Measurements from ENCODE around the gene ALS2CL.

Gene ALS2CL

GRCh38 chr3:46681856-46682540, 11.5 kb downstream of the ALS2CL start:
- no peak for DNase-seq (ENCODE audit: insufficient read length)
- no peak for FAIRE-seq
- TF ChIP-seq TAF1 (IDR thresholded peaks at IDR 0.05; ENCODE audit: borderline replicate concordance, low read depth, low read length), result no peak
- TF ChIP-seq POLR2AphosphoS5 (IDR thresholded peaks at IDR 0.05; ENCODE audit: low read depth, low read length), result no peak
- TF ChIP-seq POLR2A (IDR thresholded peaks at IDR 0.05; ENCODE audit: low read depth, low read length), result no peak

DNA sequence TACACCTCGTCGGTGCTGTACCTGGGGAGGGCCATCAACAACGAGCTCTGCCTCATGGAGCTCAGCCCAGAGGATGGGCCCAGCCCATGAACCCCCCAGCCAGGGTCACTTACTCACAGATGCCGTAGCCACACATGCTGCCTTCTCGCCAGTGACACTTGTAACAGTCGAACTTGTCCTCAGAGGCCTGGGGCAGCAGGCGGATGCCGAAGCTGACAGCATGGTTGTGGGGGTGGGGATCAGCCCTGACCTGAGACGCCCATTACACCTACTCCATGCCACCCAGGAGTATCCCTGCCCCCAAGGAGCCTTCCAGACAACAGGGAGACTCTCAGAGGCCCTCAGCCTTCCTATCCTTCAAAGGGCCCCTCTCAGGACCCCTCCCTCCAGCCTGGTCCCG, 12.1 kb downstream of the ALS2CL start:
- DNase-seq (ENCODE audit: insufficient read length), result no peak
- TF ChIP-seq TAF1 (IDR thresholded peaks at IDR 0.05; ENCODE audit: borderline replicate concordance, low read depth, low read length) (no peak), POLR2A (IDR thresholded peaks at IDR 0.05; ENCODE audit: low read depth, low read length) (no peak), POLR2AphosphoS5 (IDR thresholded peaks at IDR 0.05; ENCODE audit: low read depth, low read length) (no peak)
- no peak for FAIRE-seq

DNA sequence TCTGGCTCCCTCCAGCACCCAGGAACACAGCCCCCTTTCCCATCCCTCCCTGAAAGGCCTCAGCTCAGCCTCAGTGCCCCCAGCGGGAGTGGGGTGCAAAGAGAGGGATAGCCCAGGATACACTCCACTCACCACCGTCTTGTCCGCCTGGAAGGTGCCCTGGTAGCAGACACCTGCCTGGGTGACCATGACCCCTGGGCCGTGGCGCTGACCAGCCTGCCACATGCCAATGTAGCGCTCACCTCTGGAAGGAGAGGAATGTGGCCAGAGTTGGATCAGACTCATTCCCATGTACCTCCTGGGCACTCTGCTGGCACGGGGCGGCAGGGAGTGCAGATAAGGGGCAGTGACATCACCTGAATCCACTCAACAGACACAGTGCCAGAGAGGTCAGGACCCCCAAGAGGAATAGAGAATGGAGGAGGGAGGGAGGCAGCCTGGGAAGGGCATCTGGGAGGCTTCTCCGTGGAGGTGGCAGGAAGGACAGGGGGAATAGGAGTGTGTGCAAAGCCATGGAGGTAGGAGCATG, 13.1 kb downstream of the ALS2CL start:
- DNase-seq (ENCODE audit: insufficient read length), result no peak
- FAIRE-seq, result no peak

GRCh38 chr3:46679681-46680080, 13.8 kb downstream of the ALS2CL start:
- FAIRE-seq (no peak), DNase-seq (ENCODE audit: insufficient read length) (no peak)

More for the DNA sequence above, 13.1 kb downstream of the ALS2CL start:
- TF ChIP-seq POLR2AphosphoS5 (IDR thresholded peaks at IDR 0.05; ENCODE audit: low read depth, low read length) (no peak), TAF1 (IDR thresholded peaks at IDR 0.05; ENCODE audit: borderline replicate concordance, low read depth, low read length) (no peak), POLR2A (IDR thresholded peaks at IDR 0.05; ENCODE audit: low read depth, low read length) (no peak)

DNA sequence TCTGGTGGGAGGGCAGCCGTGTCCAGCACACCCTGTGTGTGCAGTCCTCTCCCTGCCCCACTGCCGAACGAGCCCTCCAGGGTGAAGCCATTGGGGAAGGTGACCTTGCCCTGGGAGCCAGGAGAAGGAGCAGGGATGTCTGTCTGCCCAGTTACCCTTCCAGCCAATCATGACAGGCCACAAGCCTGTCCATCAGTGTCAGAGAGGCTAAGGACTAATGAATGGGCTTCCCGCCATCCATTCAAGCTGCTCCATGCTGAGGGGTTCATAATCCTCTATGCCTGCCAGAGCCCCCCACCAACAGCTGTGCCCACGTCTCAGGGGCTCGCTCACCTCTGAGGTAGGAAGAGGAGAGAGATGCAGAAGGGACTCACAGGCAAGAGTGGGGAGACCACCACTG, 15.2 kb downstream of the ALS2CL start:
- TF ChIP-seq POLR2AphosphoS5 (IDR thresholded peaks at IDR 0.05; ENCODE audit: low read depth, low read length) (no peak), TAF1 (IDR thresholded peaks at IDR 0.05; ENCODE audit: borderline replicate concordance, low read depth, low read length) (no peak), POLR2A (IDR thresholded peaks at IDR 0.05; ENCODE audit: low read depth, low read length) (no peak)
- DNase-seq (ENCODE audit: insufficient read length), result no peak
- FAIRE-seq, result no peak

More at GRCh38 chr3:46679681-46680080, 13.8 kb downstream of the ALS2CL start:
- TF ChIP-seq POLR2AphosphoS5 (IDR thresholded peaks at IDR 0.05; ENCODE audit: low read depth, low read length) (no peak), POLR2A (IDR thresholded peaks at IDR 0.05; ENCODE audit: low read depth, low read length) (no peak), TAF1 (IDR thresholded peaks at IDR 0.05; ENCODE audit: borderline replicate concordance, low read depth, low read length) (no peak)

DNA sequence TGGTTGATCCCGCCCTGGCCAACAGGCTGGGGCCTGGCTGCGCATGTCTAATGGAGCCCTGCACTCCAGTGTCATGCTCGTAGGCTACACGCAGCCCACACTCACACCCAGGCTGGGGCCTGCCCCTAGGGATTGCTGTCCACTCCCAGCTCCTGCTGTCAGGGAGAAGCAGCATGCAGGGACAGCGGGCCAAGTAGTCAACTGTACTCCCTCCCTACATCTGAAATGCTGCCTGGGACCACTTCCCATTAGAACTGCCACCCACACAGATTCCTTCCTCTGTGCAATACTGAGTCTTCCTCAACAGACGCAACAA, 16.1 kb downstream of the ALS2CL start:
- no peak for DNase-seq (ENCODE audit: insufficient read length)
- no peak for TF ChIP-seq POLR2AphosphoS5 (IDR thresholded peaks at IDR 0.05; ENCODE audit: low read depth, low read length)
- TF ChIP-seq POLR2A (IDR thresholded peaks at IDR 0.05; ENCODE audit: low read depth, low read length), result no peak
- TF ChIP-seq TAF1 (IDR thresholded peaks at IDR 0.05; ENCODE audit: borderline replicate concordance, low read depth, low read length), result no peak
- no peak for FAIRE-seq

DNA sequence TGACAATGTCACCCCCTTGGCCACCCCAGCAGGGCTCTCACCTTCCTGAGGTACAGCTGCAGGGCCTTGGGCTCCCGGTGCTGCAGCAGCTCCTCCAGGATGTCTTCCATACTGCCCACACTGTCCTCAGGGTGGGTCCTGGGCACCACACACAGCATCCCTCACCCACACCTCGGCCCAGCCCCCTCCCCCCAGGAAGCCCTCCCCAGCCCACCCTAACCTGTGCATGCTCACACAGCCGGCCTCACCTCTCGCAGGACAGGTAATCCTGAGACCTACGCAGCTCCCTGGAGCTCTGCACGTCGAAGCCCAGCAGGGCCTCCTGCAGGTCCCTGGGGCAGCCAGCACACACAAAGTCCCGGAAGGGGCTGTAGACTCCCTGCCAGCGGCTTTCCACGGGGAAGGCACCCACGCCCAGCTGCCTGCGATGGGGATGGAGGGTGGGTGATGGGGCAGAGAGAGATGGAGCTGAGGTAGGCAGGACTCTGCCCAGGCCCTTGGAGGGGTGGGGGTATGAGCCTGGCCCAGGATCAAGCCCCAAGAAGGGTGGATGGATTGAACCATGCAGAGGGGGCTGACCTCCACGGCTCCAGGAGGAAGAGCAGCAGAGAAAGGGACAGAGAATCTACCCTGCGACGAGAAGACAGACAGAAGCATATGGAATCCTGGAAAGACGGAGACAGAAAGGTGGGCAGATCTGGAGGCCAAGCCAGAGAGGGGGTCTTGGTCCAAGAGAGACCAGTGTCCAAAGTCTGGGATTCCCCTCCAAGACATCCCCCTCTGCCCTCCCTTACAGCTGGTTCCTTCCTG, 16.7 kb downstream of the ALS2CL start:
- DNase-seq (ENCODE audit: insufficient read length) (no peak), FAIRE-seq (no peak)
- TF ChIP-seq POLR2AphosphoS5 (IDR thresholded peaks at IDR 0.05; ENCODE audit: low read depth, low read length) (no peak), POLR2A (IDR thresholded peaks at IDR 0.05; ENCODE audit: low read depth, low read length) (no peak), TAF1 (IDR thresholded peaks at IDR 0.05; ENCODE audit: borderline replicate concordance, low read depth, low read length) (no peak)

- no peak for TF ChIP-seq POLR2AphosphoS5 (IDR thresholded peaks at IDR 0.05; ENCODE audit: low read depth, low read length)
- no peak for TF ChIP-seq POLR2A (IDR thresholded peaks at IDR 0.05; ENCODE audit: low read depth, low read length)
- TF ChIP-seq TAF1 (IDR thresholded peaks at IDR 0.05; ENCODE audit: borderline replicate concordance, low read depth, low read length), result no peak
- DNase-seq (ENCODE audit: insufficient read length) (no peak), FAIRE-seq (no peak)
Measured at GRCh38 chr3:46675843-46676567, 17.5 kb downstream of the ALS2CL start.

DNA sequence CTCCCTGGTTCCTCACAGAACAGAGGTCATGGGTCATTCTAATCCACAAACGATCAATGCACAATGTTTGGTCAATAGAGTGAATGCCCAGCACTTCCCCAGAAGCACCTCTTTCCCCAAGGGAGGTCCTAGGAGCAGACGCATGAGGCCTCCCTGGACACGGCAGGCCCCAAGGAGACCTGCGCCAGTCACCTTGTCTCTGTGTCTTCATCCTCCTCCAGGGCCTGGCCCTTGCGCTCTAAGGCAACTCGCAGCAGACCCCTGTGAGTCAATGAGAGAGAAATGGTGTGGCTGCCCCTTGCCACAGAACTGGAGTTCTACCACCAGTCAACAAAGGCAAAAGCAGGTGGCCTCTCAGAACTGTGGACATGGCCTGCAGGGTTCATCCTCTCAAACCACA, 18.1 kb downstream of the ALS2CL start:
- TF ChIP-seq TAF1 (IDR thresholded peaks at IDR 0.05; ENCODE audit: borderline replicate concordance, low read depth, low read length) (no peak), POLR2A (IDR thresholded peaks at IDR 0.05; ENCODE audit: low read depth, low read length) (no peak), POLR2AphosphoS5 (IDR thresholded peaks at IDR 0.05; ENCODE audit: low read depth, low read length) (no peak)
- DNase-seq (ENCODE audit: insufficient read length) (no peak), FAIRE-seq (no peak)

- FAIRE-seq, result no peak
- DNase-seq (ENCODE audit: insufficient read length), result no peak
- TF ChIP-seq POLR2AphosphoS5 (IDR thresholded peaks at IDR 0.05; ENCODE audit: low read depth, low read length) (no peak), TAF1 (IDR thresholded peaks at IDR 0.05; ENCODE audit: borderline replicate concordance, low read depth, low read length) (no peak), POLR2A (IDR thresholded peaks at IDR 0.05; ENCODE audit: low read depth, low read length) (no peak)
Measured at GRCh38 chr3:46674031-46674845, 19.2 kb downstream of the ALS2CL start.

Data from GM12892 (cell line).